Caco-2 (cell line): Measurements from ENCODE around the gene UFSP2. TPM values are rescaled to one million over a fixed set of nuclear protein-coding genes. Genes with fewer than 3 reads are reported as not detected.

ENCODE experiments used
- BruUV-seq: library from RNA; stranded (reverse); fragments of 400-500 nt; replicated peaks from 2 replicates; lab custom pipeline; 2021; lab: Mats Ljungman, UMichigan
- CTCF ChIA-PET: fragments of 300-600 bp; sonication (Branson Sonifier 250); formaldehyde crosslinking; loops from one replicate; lab custom pipeline; 2022; ENCODE audit warnings: antibody characterized with exemption; lab: Charles Lee
- POLR2A ChIA-PET: fragments of 300-600 bp; sonication (Branson Sonifier 250); formaldehyde crosslinking; loops from one replicate; lab custom pipeline; 2022; ENCODE audit warnings: antibody characterized with exemption; lab: Charles Lee
- DNase-seq, 2 experiments: peaks; one replicate each; pipeline versions ENCODE4 v3.0.0 to v3.0.0-alpha.2; 2020 to 2022
- H3K27me3 ChIP-seq: replicated peaks from 2 replicates; pipeline ENCODE4 v1.6.0; 2011; ENCODE audit warnings: low read length; ENCODE audit not compliant: control insufficient read depth, insufficient read depth
- H3K36me3 ChIP-seq: 2 replicates; pipeline ENCODE4 v1.5.1; 2011; ENCODE audit warnings: low read length; ENCODE audit not compliant: control insufficient read depth, insufficient read depth
- H3K4me1 ChIP-seq: fragments of 250-450 bp; sonication (Bioruptor Pico); 2 replicates; pipeline ENCODE4 v1.5.1; 2020; ENCODE audit warnings: mild to moderate bottlenecking
- H3K4me3 ChIP-seq: 2 replicates; pipeline ENCODE4 v1.5.1; 2011; ENCODE audit warnings: low read depth, mild to moderate bottlenecking, control low read depth, low read length
- H3K9me3 ChIP-seq: fragments of 250-450 bp; sonication (Bioruptor Pico); 2 replicates; pipeline ENCODE4 v1.5.1; 2020; ENCODE audit warnings: mild to moderate bottlenecking, moderate library complexity
- H3K27ac Mint-ChIP-seq: one replicate; pipeline ENCODE4 v1.8.0; 2022; ENCODE audit warnings: mixed read lengths; ENCODE audit not compliant: unreplicated experiment
- H3K27me3 Mint-ChIP-seq: one replicate; pipeline ENCODE4 v1.8.0; 2022; ENCODE audit warnings: mixed read lengths; ENCODE audit not compliant: insufficient read depth, unreplicated experiment
- H3K36me3 Mint-ChIP-seq: one replicate; pipeline ENCODE4 v1.8.0; 2022; ENCODE audit warnings: mild to moderate bottlenecking, mixed read lengths; ENCODE audit not compliant: insufficient read depth, unreplicated experiment
- H3K4me1 Mint-ChIP-seq: one replicate; pipeline ENCODE4 v1.8.0; 2022; ENCODE audit warnings: low read depth, mixed read lengths; ENCODE audit not compliant: unreplicated experiment
- H3K4me3 Mint-ChIP-seq: one replicate; pipeline ENCODE4 v1.8.0; 2022; ENCODE audit warnings: mild to moderate bottlenecking, moderate library complexity, mixed read lengths; ENCODE audit not compliant: unreplicated experiment
- H3K9me3 Mint-ChIP-seq: one replicate; pipeline ENCODE4 v1.8.0; 2022; ENCODE audit warnings: mixed read lengths; ENCODE audit not compliant: unreplicated experiment
- intact Hi-C: fragments of 100-400 bp; cut with micrococcal nuclease; formaldehyde crosslinking; loops from one replicate; pipeline ENCODE4 v1.10.0; 2022; ENCODE audit not compliant: unreplicated experiment
- total RNA-seq: library from RNA; stranded (reverse); gene quantifications from 2 replicates; pipeline ENCODE4 v1.2.3, GENCODE V29; 2022
- TF ChIP-seq, protein P1 (sequence below), 2 experiments: fragments of 200-600 bp in 1 of 2; IDR thresholded peaks; 1 replicate in 1 of 2; 2 replicates in 1 of 2; pipeline versions ENCODE4 v1.5.1 to v1.8.0; 2011 to 2022; ENCODE audit warnings: antibody characterized with exemption in 1 of 2, control low read depth in 1 of 2, inconsistent platforms in 1 of 2, low read depth in 1 of 2, low read length in 1 of 2, mild to moderate bottlenecking in 1 of 2, moderate library complexity in 1 of 2; ENCODE audit not compliant: insufficient read depth in 1 of 2, severe bottlenecking in 1 of 2, unreplicated experiment in 1 of 2

The UFSP2 gene
- total RNA-seq, 1 experiment from 2014 or later, result 17.4 TPM

DNA sequence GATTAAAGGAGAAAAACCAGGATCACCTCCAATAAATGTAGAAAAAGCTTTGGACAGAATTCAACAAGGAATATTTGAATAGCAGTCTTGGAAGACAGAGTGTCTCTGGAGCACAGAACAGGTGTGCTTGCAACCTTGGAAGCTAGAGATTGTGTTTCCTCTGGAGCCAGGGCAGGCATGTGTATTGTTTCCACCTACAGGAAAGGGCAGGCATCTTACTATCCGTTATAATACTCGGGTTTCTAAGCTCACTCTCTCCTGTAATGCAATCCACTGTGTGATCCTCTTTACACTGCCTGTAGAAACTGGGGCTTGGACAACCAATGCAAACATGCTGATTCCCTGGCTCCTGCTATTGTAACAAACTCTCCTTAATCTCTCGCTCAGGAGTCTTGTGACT lies 31.4 kb upstream of the UFSP2 start:
- no peak for DNase-seq
- no TSS peak for BruUV-seq
- H3K9me3 Mint-ChIP-seq, result no peaks in the 10 kb centered on the region
- ChIA-PET POLR2A (no interaction called here), CTCF (no interaction called here)
- no peaks in the 10 kb centered on the region for H3K36me3 Mint-ChIP-seq
- H3K36me3 ChIP-seq, result no peaks in the 10 kb centered on the region
- TF ChIP-seq, protein P1, sequence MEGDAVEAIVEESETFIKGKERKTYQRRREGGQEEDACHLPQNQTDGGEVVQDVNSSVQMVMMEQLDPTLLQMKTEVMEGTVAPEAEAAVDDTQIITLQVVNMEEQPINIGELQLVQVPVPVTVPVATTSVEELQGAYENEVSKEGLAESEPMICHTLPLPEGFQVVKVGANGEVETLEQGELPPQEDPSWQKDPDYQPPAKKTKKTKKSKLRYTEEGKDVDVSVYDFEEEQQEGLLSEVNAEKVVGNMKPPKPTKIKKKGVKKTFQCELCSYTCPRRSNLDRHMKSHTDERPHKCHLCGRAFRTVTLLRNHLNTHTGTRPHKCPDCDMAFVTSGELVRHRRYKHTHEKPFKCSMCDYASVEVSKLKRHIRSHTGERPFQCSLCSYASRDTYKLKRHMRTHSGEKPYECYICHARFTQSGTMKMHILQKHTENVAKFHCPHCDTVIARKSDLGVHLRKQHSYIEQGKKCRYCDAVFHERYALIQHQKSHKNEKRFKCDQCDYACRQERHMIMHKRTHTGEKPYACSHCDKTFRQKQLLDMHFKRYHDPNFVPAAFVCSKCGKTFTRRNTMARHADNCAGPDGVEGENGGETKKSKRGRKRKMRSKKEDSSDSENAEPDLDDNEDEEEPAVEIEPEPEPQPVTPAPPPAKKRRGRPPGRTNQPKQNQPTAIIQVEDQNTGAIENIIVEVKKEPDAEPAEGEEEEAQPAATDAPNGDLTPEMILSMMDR (IDR thresholded peaks at IDR 0.05; ENCODE audit: insufficient read depth in 1 of 2, low read depth in 1 of 2, low read length in 1 of 2, severe bottlenecking in 1 of 2, unreplicated experiment in 1 of 2), result no peak
- H3K4me3 Mint-ChIP-seq, result no peak overlapping the region
- intact Hi-C loops, result no loop called here
- H3K4me3 ChIP-seq, result no peak overlapping the region
- no peaks in the 10 kb centered on the region for H3K27me3 ChIP-seq
- H3K27me3 Mint-ChIP-seq, result peaks cover 14% of the 10 kb centered on the region
- H3K9me3 ChIP-seq, result no peaks in the 10 kb centered on the region
- H3K27ac Mint-ChIP-seq, result no peak overlapping the region
- no peaks in the 10 kb centered on the region for H3K4me1 ChIP-seq
- H3K4me1 Mint-ChIP-seq, result no peaks in the 10 kb centered on the region

DNA sequence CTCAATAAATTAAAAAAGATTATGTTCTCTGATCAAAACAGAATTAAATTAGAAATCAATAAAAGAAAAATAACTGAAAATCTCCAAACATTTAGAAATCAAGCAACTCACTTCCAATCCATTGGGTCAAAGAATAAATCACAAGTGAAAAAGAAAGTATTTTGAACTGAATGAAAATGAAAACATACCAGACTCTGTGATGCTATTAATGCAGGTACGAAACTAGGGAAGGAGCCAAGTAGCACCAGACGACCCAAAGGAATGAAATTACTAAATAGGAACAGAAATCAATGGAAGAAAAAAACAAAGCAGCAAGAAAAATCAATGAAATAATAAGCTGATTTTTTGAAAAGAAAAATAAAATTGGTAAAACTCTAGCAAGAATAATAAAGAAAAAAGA lies 30.4 kb upstream of the UFSP2 start:
- ChIA-PET CTCF (no interaction called here), POLR2A (no interaction called here)
- H3K27me3 ChIP-seq, result no peaks in the 10 kb centered on the region
- DNase-seq, result no peak
- H3K4me3 ChIP-seq, result no peak overlapping the region
- no peaks in the 10 kb centered on the region for H3K9me3 ChIP-seq
- BruUV-seq, result no TSS peak
- no peaks in the 10 kb centered on the region for H3K9me3 Mint-ChIP-seq
- no peaks in the 10 kb centered on the region for H3K4me1 Mint-ChIP-seq
- intact Hi-C loops, result no loop called here
- no peaks in the 10 kb centered on the region for H3K36me3 Mint-ChIP-seq
- H3K4me3 Mint-ChIP-seq, result no peak overlapping the region
- peaks cover 8% of the 10 kb centered on the region for H3K27me3 Mint-ChIP-seq
- H3K36me3 ChIP-seq, result no peaks in the 10 kb centered on the region
- no peak overlapping the region for H3K27ac Mint-ChIP-seq
- no peaks in the 10 kb centered on the region for H3K4me1 ChIP-seq
- TF ChIP-seq, protein P1 (IDR thresholded peaks at IDR 0.05; ENCODE audit: insufficient read depth in 1 of 2, low read depth in 1 of 2, low read length in 1 of 2, severe bottlenecking in 1 of 2, unreplicated experiment in 1 of 2), result no peak

DNA sequence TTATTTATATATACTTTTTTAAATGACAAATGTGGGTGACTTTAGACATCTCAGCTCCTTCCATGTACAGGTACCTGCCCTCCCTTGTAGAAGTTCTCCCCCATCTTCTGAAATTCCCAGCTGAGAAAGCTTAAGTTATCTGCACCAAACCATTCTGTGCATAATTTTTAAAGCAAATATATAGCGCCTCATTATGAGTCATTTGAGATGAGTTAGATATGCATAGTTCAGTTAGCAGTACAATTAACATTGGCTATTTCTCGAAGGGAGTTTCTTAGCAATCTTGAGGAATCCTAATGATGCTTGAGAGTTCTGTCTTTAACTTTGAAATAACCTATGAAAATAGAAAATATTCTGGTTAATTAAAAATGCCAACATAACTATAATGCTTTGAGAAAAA lies 19.4 kb upstream of the UFSP2 start:
- DNase-seq, result no peak
- Histone ChIP-seq H3K36me3 (no peaks in the 10 kb centered on the region), H3K4me3 (no peak overlapping the region), H3K27me3 (no peaks in the 10 kb centered on the region), H3K9me3 (no peaks in the 10 kb centered on the region), H3K4me1 (no peaks in the 10 kb centered on the region)
- intact Hi-C loops, result no loop called here
- TF ChIP-seq, protein P1 (IDR thresholded peaks at IDR 0.05; ENCODE audit: insufficient read depth in 1 of 2, low read depth in 1 of 2, low read length in 1 of 2, severe bottlenecking in 1 of 2, unreplicated experiment in 1 of 2), result no peak
- ChIA-PET POLR2A (no interaction called here), CTCF (no interaction called here)
- Mint-ChIP-seq H3K4me3 (no peak overlapping the region), H3K27ac (no peak overlapping the region), H3K27me3 (peaks cover 4% of the 10 kb centered on the region), H3K36me3 (no peaks in the 10 kb centered on the region), H3K4me1 (no peaks in the 10 kb centered on the region), H3K9me3 (no peaks in the 10 kb centered on the region)
- BruUV-seq, result no TSS peak
